NT2/D1 (cell line): ENCODE measurements around the gene BEND3.

Experiments used
- SUZ12 ChIP-seq: IDR thresholded peaks from 2 replicates; pipeline ENCODE4 v1.6.1; 2011; ENCODE audit not compliant: insufficient read length, insufficient read depth; ENCODE audit errors: extremely low read depth
- ZNF274 ChIP-seq: IDR thresholded peaks from 2 replicates; pipeline ENCODE4 v1.6.1; 2011; ENCODE audit warnings: mild to moderate bottlenecking, low read depth, low read length

GRCh38 chr6:107030151-107030550 lies 85.2 kb downstream of the BEND3 start:
- TF ChIP-seq ZNF274 (no peak), SUZ12 (no peak)
